Stimulated activated naive CD8-positive, alpha-beta T cell treated with anti-CD3 and anti-CD28 coated beads, Interleukin-15, amount 100 ng/mL, for 72 hours (primary cell): Measurements from ENCODE around the gene GALNT5.

Experiments
- ATAC-seq: fragments of 150-1000 bp; cut with Tn5 transposase; 2 replicates; pipeline ENCODE4 v1.10.0; 2021; ENCODE audit warnings: mild to moderate bottlenecking, moderate library complexity
- DNase-seq, 2 donors: peaks; one replicate each; pipeline ENCODE4 v3.0.0; 2021 to 2022
- H3K27ac Mint-ChIP-seq, 2 donors: one replicate each; pipeline ENCODE4 v1.8.0; 2022; ENCODE audit warnings: mild to moderate bottlenecking in 2 of 2, mixed read lengths in 2 of 2, moderate library complexity in 2 of 2
- H3K27me3 Mint-ChIP-seq: one replicate; pipeline ENCODE4 v1.8.0; 2022; ENCODE audit warnings: mixed read lengths
- H3K4me1 Mint-ChIP-seq: one replicate; pipeline ENCODE4 v1.8.0; 2022; ENCODE audit warnings: mild to moderate bottlenecking, mixed read lengths
- H3K4me3 Mint-ChIP-seq, 2 donors: one replicate each; pipeline ENCODE4 v1.8.0; 2022; ENCODE audit warnings: mild to moderate bottlenecking in 2 of 2, mixed read lengths in 2 of 2, moderate library complexity in 1 of 2
- H3K9me3 Mint-ChIP-seq, 2 donors: one replicate each; pipeline ENCODE4 v1.8.0; 2022; ENCODE audit warnings: mixed read lengths in 2 of 2

GALNT5 gene

GRCh38 chr2:157348291-157348921, 90.9 kb downstream of the GALNT5 start:
- Mint-ChIP-seq H3K4me1 (peaks cover 36% of the 10 kb centered on the region), H3K27me3 (no peaks in the 10 kb centered on the region), H3K4me3 (peak overlapping the region; percentile 49 to 70), H3K27ac (peak overlapping the region; percentile 78), H3K9me3 (peaks cover 22 to 26% of the 10 kb centered on the region in 2 donors)
- ATAC-seq (no peak), DNase-seq (no peak)

DNA sequence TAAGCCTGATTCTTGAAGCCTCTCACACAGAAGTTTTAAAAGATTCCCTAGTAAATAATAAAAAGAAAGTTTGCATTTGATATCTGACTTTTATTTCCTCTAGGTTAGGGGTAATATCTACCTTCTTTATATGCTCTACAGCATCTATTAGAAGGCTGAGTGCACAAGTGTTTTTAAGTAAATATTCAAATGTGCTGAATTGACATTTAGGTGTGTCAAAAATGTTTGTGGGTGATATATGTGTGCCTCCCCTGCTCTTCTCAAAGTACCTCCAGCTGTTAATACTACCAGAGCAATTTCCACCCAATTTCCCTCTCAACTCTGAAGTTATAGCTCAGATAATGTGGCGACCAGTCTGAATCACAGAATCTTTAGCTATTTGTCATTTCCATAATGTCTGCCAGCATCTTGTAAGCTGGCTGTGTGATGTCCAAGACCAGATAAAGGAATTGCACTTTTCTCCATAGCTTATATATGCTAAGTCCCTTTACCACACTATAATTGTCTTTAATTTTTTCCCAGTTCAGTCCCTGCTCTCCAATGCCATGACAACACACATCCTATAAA, 92.5 kb downstream of the GALNT5 start:
- DNase-seq (no peak), ATAC-seq (no peak)
- Mint-ChIP-seq H3K27me3 (no peaks in the 10 kb centered on the region), H3K9me3 (peaks cover 5 to 11% of the 10 kb centered on the region in 2 donors), H3K27ac (no peak overlapping the region), H3K4me3 (no peak overlapping the region), H3K4me1 (peaks cover 51% of the 10 kb centered on the region)

DNA sequence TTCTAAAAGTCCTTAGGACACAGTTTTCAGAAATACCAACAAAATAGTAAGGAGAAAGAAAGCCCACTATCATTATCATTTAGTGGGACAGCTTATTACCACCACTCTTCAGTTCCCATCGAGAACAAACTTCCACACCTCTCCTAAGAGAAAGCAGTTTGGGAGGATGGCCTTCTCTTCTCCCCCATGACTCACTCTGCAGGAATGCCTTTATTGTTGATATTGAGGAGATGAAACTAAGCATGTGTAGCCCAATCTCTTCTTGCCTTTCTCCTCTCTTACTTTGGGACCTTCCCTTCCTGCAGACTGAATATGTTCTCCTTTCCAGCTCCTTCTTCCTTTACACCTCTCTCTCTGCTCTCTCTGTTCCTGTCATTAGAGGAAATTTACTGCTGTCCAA, 98.1 kb downstream of the GALNT5 start:
- Mint-ChIP-seq H3K9me3 (peaks cover 0 to 7% of the 10 kb centered on the region in 2 donors), H3K27ac (peak overlapping the region in 1 of 2 donors; percentile 6), H3K4me3 (no peak overlapping the region), H3K27me3 (no peaks in the 10 kb centered on the region), H3K4me1 (peaks cover 46% of the 10 kb centered on the region)
- ATAC-seq: no peak
- DNase-seq: no peak

GRCh38 chr2:157359628-157360027, 102.1 kb downstream of the GALNT5 start:
- Mint-ChIP-seq H3K27ac (no peak overlapping the region), H3K4me3 (no peak overlapping the region), H3K4me1 (peaks cover 52% of the 10 kb centered on the region), H3K9me3 (peaks cover 23 to 26% of the 10 kb centered on the region in 2 donors), H3K27me3 (no peaks in the 10 kb centered on the region)
- DNase-seq (no peak), ATAC-seq (no peak)

DNA sequence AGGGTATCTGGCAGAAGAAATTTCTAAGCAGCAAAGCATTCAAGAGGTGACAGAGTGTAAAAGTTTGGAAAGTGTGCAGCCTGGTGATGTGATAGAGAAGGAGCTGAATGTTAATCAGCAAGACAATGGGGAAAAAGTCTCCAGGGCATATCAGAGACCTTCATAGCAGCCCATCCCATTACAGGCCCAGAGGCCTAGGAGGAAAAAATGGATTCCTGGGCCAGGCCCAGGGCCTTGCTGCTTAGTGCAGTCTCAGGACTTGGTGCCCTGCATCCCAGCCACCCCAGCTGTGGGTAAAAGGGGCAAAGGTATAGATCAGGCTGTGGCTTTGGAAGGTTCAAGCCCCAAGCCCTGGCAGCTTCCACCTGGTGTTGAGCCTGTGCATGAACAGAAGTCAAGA, 104.0 kb downstream of the GALNT5 start:
- peaks cover 26% of the 10 kb centered on the region in 2 donors for H3K9me3 Mint-ChIP-seq
- H3K27ac Mint-ChIP-seq: no peak overlapping the region
- H3K4me1 Mint-ChIP-seq: peaks cover 53% of the 10 kb centered on the region
- no peak overlapping the region for H3K4me3 Mint-ChIP-seq
- no peak for DNase-seq
- no peaks in the 10 kb centered on the region for H3K27me3 Mint-ChIP-seq
- no peak for ATAC-seq

DNA sequence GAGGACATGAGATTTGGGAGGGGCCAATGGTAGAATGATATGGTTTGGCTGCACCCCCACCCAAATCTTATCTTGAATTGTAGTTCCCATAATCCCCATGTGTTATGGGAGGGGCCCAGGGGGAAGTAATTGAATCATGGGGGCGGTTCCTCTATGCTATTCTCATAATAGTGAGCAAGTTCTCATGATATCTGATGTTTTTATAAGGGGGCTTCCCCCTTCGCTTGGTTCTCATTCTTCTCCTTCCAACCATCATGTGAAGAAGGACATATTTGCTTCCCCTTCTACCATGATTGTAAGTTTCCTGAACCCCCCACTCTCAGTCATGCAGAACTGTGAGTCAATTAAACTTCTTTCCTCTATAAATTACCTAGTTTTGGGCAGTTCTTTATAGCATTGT, 105.1 kb downstream of the GALNT5 start:
- Mint-ChIP-seq H3K4me3 (no peak overlapping the region), H3K27me3 (no peaks in the 10 kb centered on the region), H3K9me3 (peaks cover 26 to 29% of the 10 kb centered on the region in 2 donors), H3K27ac (no peak overlapping the region), H3K4me1 (peaks cover 51% of the 10 kb centered on the region)
- DNase-seq (no peak), ATAC-seq (no peak)

DNA sequence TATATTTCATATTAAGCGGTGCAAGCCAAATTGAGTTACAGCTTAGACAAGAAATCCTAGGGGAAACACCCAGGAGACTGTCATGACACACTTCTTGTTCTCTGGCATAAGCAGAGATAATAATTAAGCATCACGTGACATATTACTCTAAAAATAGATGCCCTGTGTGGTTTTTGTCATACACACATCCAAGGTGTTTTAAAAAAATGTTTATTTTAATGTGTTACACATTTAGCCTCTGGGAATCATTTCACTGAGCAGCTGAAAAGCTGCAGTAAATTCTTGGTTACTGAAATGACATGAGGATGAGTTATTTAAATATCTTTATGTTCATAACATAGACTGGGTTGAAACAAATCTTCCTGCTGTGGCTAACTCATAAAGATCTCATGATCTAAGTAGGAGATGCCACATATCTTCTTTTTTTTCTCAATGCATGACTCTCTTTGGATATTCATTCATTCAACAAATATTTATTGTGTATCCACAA, 106.2 kb downstream of the GALNT5 start:
- peak; percentile 65 for ATAC-seq
- H3K4me3 Mint-ChIP-seq: peak overlapping the region; percentile 63 to 74
- H3K4me1 Mint-ChIP-seq: peaks cover 46% of the 10 kb centered on the region
- H3K27me3 Mint-ChIP-seq: no peaks in the 10 kb centered on the region
- no peak for DNase-seq
- peaks cover 26 to 34% of the 10 kb centered on the region in 2 donors for H3K9me3 Mint-ChIP-seq
- peak overlapping the region; percentile 21 to 41 for H3K27ac Mint-ChIP-seq
